NCI-H69 (cell line): ENCODE measurements around the gene DAZAP1.

Source experiments
- DNase-seq: peaks from one replicate; lab custom pipeline; 2025; lab: John Stamatoyannopoulos, UW

The DAZAP1 gene

GRCh38 chr19:1377176-1377964 is 30.0 kb upstream of the DAZAP1 start:
- DNase-seq = no peak

DNA sequence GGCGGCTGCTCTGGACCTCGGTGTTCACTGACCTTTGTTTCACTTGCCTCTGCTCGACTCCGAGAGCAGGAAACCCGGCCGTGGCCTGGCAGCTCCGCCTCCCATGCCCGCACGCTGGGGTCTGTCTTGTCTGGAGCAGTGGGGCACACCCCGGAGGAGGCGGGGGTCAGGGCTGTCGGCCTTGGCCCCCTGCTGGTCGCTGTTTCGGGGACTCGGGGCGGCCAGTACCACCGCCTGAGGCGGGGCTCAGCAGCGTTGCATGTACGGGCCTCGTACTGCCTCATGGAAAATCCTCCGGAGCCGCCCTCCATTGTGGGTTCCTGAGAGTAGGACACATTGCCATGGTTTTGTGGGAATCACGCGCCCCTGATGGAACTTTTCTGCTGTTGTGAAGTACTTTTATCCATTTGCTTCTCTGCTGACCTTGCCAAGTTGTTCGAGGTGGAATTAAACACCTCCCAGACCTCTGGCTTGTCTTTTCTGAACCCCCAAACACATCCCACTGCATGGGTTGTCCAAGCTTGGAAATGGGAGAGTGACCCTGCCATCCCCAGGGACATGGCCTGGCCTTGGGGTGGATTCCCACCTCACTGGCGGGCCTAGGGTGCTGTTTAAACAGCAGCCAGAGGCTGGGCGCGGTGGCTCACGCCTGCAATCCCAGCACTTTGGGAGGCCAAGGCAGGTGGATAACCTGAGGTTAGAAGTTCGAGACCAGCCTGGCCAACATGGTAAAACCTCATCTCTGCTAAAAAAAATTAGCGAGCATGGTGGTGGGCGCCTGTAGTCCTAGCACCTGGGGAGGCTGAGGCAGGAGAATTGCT is 29.2 kb upstream of the DAZAP1 start:
- no peak for DNase-seq

- no peak for DNase-seq
These were observed 28.1 kb upstream of the DAZAP1 start for GRCh38 chr19:1379126-1379905.

- no peak for DNase-seq
These were observed 27.4 kb upstream of the DAZAP1 start for GRCh38 chr19:1379961-1380489.

- no peak for DNase-seq
These were observed 25.1 kb upstream of the DAZAP1 start for GRCh38 chr19:1382250-1382649.

- no peak for DNase-seq
These were observed 24.4 kb upstream of the DAZAP1 start for GRCh38 chr19:1383017-1383311.

GRCh38 chr19:1383312-1384084 is 23.9 kb upstream of the DAZAP1 start, which contains the start of gene NDUFS7:
Gene NDUFS7, plus strand, starts transcription at chr19:1383907. Its CDS starts 20 bp downstream, at chr19:1383927.
- peak; percentile 96 for DNase-seq

DNA sequence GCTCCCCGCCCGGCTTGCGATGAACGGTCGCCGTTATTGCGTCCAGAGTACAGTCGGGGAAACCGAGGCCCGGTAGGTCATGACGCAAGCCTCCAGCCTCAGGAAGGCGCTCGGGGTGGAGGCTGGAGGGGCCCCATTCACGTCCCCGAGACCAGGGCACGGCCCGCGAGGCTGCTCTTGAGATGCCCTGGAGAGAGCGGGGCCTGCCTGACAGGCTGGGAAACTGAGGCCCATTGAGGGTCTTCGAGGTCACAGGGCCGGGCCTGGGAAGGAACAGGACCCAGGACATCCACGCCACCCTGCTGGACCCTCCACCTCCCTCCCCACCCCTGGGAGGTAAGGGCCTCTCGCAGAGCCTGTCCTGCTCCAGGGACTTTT is 23.3 kb upstream of the DAZAP1 start:
- DNase-seq = no peak

DNA sequence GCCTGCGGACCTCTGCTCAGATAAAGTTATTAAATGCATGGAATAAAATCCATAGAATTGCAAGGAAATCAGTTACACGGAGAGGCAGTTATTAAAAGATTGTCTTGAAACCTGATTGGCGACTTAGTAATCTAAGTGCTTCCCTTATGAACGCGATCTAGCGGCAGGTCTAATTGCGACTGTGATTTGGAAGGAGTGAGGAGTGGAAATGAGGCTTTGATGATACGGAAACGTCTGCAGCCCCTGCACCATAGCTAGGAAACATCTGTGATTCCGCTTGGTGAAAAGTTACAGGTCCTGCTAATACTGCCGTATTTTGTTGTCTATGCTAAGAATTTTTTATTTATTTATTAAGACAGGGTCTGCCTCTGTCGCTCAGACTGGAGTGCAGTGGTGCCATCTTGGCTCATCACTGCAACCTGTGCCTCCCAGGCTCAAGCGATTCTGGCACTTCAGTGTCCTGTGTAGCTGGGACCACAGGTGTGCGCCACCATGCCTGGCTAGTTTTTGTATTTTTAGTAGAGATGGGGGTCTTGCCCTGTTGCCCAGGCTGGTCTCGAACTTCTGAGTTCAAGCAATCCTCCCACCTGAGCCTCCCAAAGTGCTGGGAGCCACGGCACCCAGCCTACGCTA is 22.8 kb upstream of the DAZAP1 start:
- peak; percentile 45 for DNase-seq

- no peak for DNase-seq
These were observed 21.6 kb upstream of the DAZAP1 start for GRCh38 chr19:1385816-1386215.

- DNase-seq = no peak
These were observed 20.3 kb upstream of the DAZAP1 start for GRCh38 chr19:1386945-1387683.

GRCh38 chr19:1387684-1388636 is 19.4 kb upstream of the DAZAP1 start:
- no peak for DNase-seq

- no peak for DNase-seq
These were observed 18.8 kb upstream of the DAZAP1 start for GRCh38 chr19:1388637-1389026.

- DNase-seq = no peak
These were observed 18.1 kb upstream of the DAZAP1 start for GRCh38 chr19:1389033-1389940.

DNA sequence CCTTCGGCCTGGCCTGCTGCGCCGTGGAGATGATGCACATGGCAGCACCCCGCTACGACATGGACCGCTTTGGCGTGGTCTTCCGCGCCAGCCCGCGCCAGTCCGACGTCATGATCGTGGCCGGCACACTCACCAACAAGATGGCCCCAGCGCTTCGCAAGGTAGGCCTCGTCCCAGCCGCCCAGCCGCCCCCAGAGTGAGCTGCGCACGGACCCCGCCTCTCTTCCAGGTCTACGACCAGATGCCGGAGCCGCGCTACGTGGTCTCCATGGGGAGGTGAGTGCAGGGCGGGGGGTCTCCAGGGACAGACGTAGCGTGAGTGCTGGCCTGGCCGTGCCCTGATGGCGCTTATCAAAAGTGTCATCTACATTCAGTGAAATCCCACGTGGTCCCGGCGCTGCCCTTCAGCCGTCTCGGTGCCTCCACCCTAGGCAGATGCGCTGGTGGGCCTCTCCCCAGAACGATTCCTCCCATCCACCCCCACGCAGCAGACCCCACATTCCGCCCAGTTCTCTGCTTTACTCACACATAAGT is 16.4 kb upstream of the DAZAP1 start:
- no peak for DNase-seq

- no peak for DNase-seq
These were observed 15.0 kb upstream of the DAZAP1 start for GRCh38 chr19:1392407-1392806.

GRCh38 chr19:1392939-1393530 is 14.4 kb upstream of the DAZAP1 start:
- no peak for DNase-seq

DNA sequence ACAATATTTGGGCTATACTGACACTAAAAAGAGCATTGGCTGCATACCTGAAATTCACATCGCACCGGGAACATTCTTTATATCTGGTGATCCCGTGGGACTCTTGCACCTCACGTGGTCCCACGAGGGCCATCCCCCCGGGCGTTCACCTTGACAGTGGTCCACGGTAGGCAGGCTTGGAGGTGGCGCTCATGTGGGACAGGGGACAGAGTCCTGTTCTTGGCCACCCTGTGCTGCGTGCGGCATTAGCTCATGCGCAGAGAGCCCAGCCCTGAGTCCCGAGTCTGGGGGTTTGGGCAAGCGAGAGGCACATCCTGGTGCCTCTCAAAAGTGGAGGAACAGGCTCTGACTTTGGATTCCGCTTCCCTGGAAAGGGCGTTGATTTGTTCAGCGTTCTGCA is 13.5 kb upstream of the DAZAP1 start:
- no peak for DNase-seq
